ENCODE data around the gene OSBP. TPM values are rescaled to one million over a fixed set of nuclear protein-coding genes. Genes with fewer than 3 reads are reported as not detected.
"Not testable (repeated sequence)": the region's sequence is repeated elsewhere in the genome, so short reads cannot be mapped to it uniquely, and the experiment has no call there.

The OSBP gene
- total RNA-seq, 1 experiment from 2014 or later = 41.9 TPM

GRCh38 chr11:59551659-59552521, 63.7 kb downstream of the OSBP start:
- peak; percentile 77 for DNase-seq (ENCODE audit: low read depth)

GRCh38 chr11:59550842-59551658, 64.5 kb downstream of the OSBP start:
- peak; percentile 94 for DNase-seq (ENCODE audit: low read depth)

GRCh38 chr11:59550368-59550841, 65.2 kb downstream of the OSBP start:
- peak; percentile 97 for DNase-seq (ENCODE audit: low read depth)

GRCh38 chr11:59548309-59548656, 67.3 kb downstream of the OSBP start:
- DNase-seq (ENCODE audit: low read depth) = no peak

- peak; percentile 64 for DNase-seq (ENCODE audit: low read depth)
Observed at GRCh38 chr11:59547605-59548308, 67.8 kb downstream of the OSBP start.

GRCh38 chr11:59545179-59546020, 70.2 kb downstream of the OSBP start:
- peak; percentile 63 for DNase-seq (ENCODE audit: low read depth)

- no peak for DNase-seq (ENCODE audit: low read depth)
Observed at GRCh38 chr11:59544869-59545178, 70.8 kb downstream of the OSBP start.

GRCh38 chr11:59543713-59544112, 71.9 kb downstream of the OSBP start:
- DNase-seq (ENCODE audit: low read depth) = not testable (repeated sequence)

- DNase-seq (ENCODE audit: low read depth) = no peak
Observed at GRCh38 chr11:59542142-59542810, 73.3 kb downstream of the OSBP start.

- DNase-seq (ENCODE audit: low read depth) = no peak
Observed at GRCh38 chr11:59534676-59535075, 80.9 kb downstream of the OSBP start.

GRCh38 chr11:59532620-59533019, 83.0 kb downstream of the OSBP start:
- no peak for DNase-seq (ENCODE audit: low read depth)

- no peak for DNase-seq (ENCODE audit: low read depth)
Observed at GRCh38 chr11:59528711-59529110, 86.9 kb downstream of the OSBP start.

Other genes with a start within 250 kb of the OSBP start
- gene OR5A2, start 189.4 kb downstream of the OSBP start, total RNA-seq (2014; rRNA removed; shearing (Covaris generic)) = not detected in 2 replicates
- gene OR5A1, start 179.3 kb downstream of the OSBP start, total RNA-seq (2014; rRNA removed; shearing (Covaris generic)) = not detected in 2 replicates
- gene OR4D6, start 158.8 kb downstream of the OSBP start, total RNA-seq (2014; rRNA removed; shearing (Covaris generic)) = not detected in 2 replicates
- not detected in 2 replicates for gene OR4D10, start 142.5 kb downstream of the OSBP start, total RNA-seq (2014; rRNA removed; shearing (Covaris generic))
- gene OR4D11, start 112.2 kb downstream of the OSBP start, total RNA-seq (2014; rRNA removed; shearing (Covaris generic)) = not detected in 2 replicates
- not detected in 2 replicates for gene OR4D9, start 104.2 kb downstream of the OSBP start, total RNA-seq (2014; rRNA removed; shearing (Covaris generic))
- 38.4 and 45.5 TPM in 2 replicates for gene PATL1, start 53.3 kb upstream of the OSBP start, total RNA-seq (2014; rRNA removed; shearing (Covaris generic))
- not detected in 2 replicates for gene OR10V1, start 98.1 kb upstream of the OSBP start, total RNA-seq (2014; rRNA removed; shearing (Covaris generic))
- 35.1 and 52.7 TPM in 2 replicates for gene STX3, start 139.6 kb upstream of the OSBP start, total RNA-seq (2014; rRNA removed; shearing (Covaris generic))
- 57.2 and 65.7 TPM in 2 replicates for gene MRPL16, start 195.0 kb upstream of the OSBP start, total RNA-seq (2014; rRNA removed; shearing (Covaris generic))
- not detected in 2 replicates for gene CBLIF, start 229.7 kb upstream of the OSBP start, total RNA-seq (2014; rRNA removed; shearing (Covaris generic))